Neutrophil (primary cell): Measurements from ENCODE around the gene BTBD9.

ENCODE experiments used
- H3K27ac ChIP-seq: fragments of 200-600 bp; sonication (generic); 2 replicates; pipeline ENCODE4 v1.5.1; 2016; ENCODE audit warnings: mild to moderate bottlenecking, moderate library complexity
- H3K27me3 ChIP-seq: fragments of 200-600 bp; sonication (generic); 2 replicates; pipeline ENCODE4 v1.6.0; 2016; ENCODE audit warnings: mild to moderate bottlenecking
- H3K36me3 ChIP-seq: fragments of 200-600 bp; sonication (generic); 2 replicates; pipeline ENCODE4 v1.5.1; 2017
- H3K4me1 ChIP-seq, 2 experiments: fragments of 200-600 bp in 1 of 2; sonication (generic) in 1 of 2; 1 replicate in 1 of 2; 2 replicates in 1 of 2; pipeline versions ENCODE4 v1.5.1 to v1.6.1; 2013 to 2016; ENCODE audit warnings: low read depth in 1 of 2, low read length in 1 of 2, mild to moderate bottlenecking in 1 of 2, moderate library complexity in 1 of 2; ENCODE audit not compliant: control insufficient read depth in 1 of 2, insufficient read depth in 1 of 2
- H3K4me3 ChIP-seq, 2 experiments: fragments of 200-600 bp in 1 of 2; sonication (generic) in 1 of 2; 1 replicate in 1 of 2; 2 replicates in 1 of 2; pipeline ENCODE4 v1.5.1; 2013 to 2016; ENCODE audit warnings: low read depth in 1 of 2, low read length in 1 of 2, mild to moderate bottlenecking in 1 of 2, moderate library complexity in 1 of 2
- H3K9me3 ChIP-seq: fragments of 200-600 bp; sonication (generic); 2 replicates; pipeline ENCODE4 v1.5.1; 2016
- CTCF ChIP-seq: fragments of 200-600 bp; sonication (generic); IDR thresholded peaks from 2 replicates; pipeline ENCODE4 v1.5.1; 2016; ENCODE audit warnings: antibody characterized with exemption

BTBD9 gene

GRCh38 chr6:38183856-38184584 is 455.7 kb downstream of the BTBD9 start:
- Histone ChIP-seq H3K27me3 (no peaks in the 10 kb centered on the region), H3K27ac (no peak overlapping the region), H3K9me3 (no peaks in the 10 kb centered on the region), H3K4me1 (no peaks in the 10 kb centered on the region), H3K36me3 (no peaks in the 10 kb centered on the region), H3K4me3 (no peak overlapping the region)
- TF ChIP-seq CTCF = no peak

- no peak overlapping the region for H3K4me3 ChIP-seq
- no peak overlapping the region for H3K27ac ChIP-seq
- H3K27me3 ChIP-seq = no peaks in the 10 kb centered on the region
- H3K36me3 ChIP-seq = no peaks in the 10 kb centered on the region
- H3K9me3 ChIP-seq = no peaks in the 10 kb centered on the region
- no peaks in the 10 kb centered on the region for H3K4me1 ChIP-seq
- no peak for TF ChIP-seq CTCF
These were observed 457.3 kb downstream of the BTBD9 start for GRCh38 chr6:38182426-38182825.

GRCh38 chr6:38180586-38180985 is 459.1 kb downstream of the BTBD9 start:
- Histone ChIP-seq H3K9me3 (no peaks in the 10 kb centered on the region), H3K4me3 (no peak overlapping the region), H3K36me3 (no peaks in the 10 kb centered on the region), H3K27me3 (no peaks in the 10 kb centered on the region), H3K4me1 (no peaks in the 10 kb centered on the region), H3K27ac (no peak overlapping the region)
- TF ChIP-seq CTCF = no peak

- Histone ChIP-seq H3K27me3 (no peaks in the 10 kb centered on the region), H3K4me1 (no peaks in the 10 kb centered on the region), H3K27ac (no peak overlapping the region), H3K36me3 (peaks cover 2% of the 10 kb centered on the region), H3K9me3 (no peaks in the 10 kb centered on the region), H3K4me3 (no peak overlapping the region)
- no peak for TF ChIP-seq CTCF
These were observed 459.8 kb downstream of the BTBD9 start for GRCh38 chr6:38179794-38180430.

- TF ChIP-seq CTCF = no peak
- no peak overlapping the region for H3K27ac ChIP-seq
- peaks cover 8% of the 10 kb centered on the region for H3K36me3 ChIP-seq
- H3K4me3 ChIP-seq = no peak overlapping the region
- H3K27me3 ChIP-seq = no peaks in the 10 kb centered on the region
- no peaks in the 10 kb centered on the region for H3K9me3 ChIP-seq
- H3K4me1 ChIP-seq = no peaks in the 10 kb centered on the region
These were observed 460.4 kb downstream of the BTBD9 start for GRCh38 chr6:38179300-38179699.
